SK-N-SH (cell line): ENCODE measurements around the gene PAK1. TPM values are rescaled to one million over a fixed set of nuclear protein-coding genes. Genes with fewer than 3 reads are reported as not detected.

Source experiments
- CTCF ChIA-PET: fragments of 300-600, 350-600 bp; formaldehyde crosslinking; extraction: SDS; loops from one replicate; lab custom pipeline; 2021; lab: Yijun Ruan, JAX
- POLR2A ChIA-PET: fragments of 350-600 bp; sonication (Branson Sonifier 250); formaldehyde crosslinking; extraction: SDS; loops from one replicate; lab custom pipeline; 2020; ENCODE audit warnings: antibody characterized with exemption, inconsistent platforms; lab: Yijun Ruan, JAX
- DNase-seq: peaks from one replicate; pipeline ENCODE4 v3.0.0; 2012
- H2AFZ ChIP-seq: fragments of 200-600 bp; sonication (generic); 2 replicates; pipeline ENCODE4 v1.8.1; 2016; ENCODE audit warnings: antibody characterized with exemption, mild to moderate bottlenecking, low read depth
- H3F3A ChIP-seq: fragments of 200-600 bp; sonication (generic); replicated peaks from 2 replicates; pipeline ENCODE3; 2016; ENCODE audit warnings: antibody characterized with exemption, mild to moderate bottlenecking; ENCODE audit not compliant: insufficient read depth
- H3K27ac ChIP-seq, 2 experiments: fragments of 200-500 bp in 1 of 2; fragments of 200-600 bp in 1 of 2; sonication (Bioruptor generic) in 1 of 2; sonication (generic), shearing (Covaris generic) in 1 of 2; 2 replicates each; pipeline versions ENCODE4 v1.5.1 to v1.6.1; 2014 to 2016; ENCODE audit warnings: low read depth in 2 of 2, inconsistent platforms in 1 of 2, low read length in 1 of 2, mild to moderate bottlenecking in 1 of 2, mixed read lengths in 1 of 2
- H3K27me3 ChIP-seq: fragments of 200-600 bp; sonication (generic), shearing (Covaris generic); 2 replicates; pipeline ENCODE4 v1.6.1; 2016; ENCODE audit warnings: mixed run types; ENCODE audit not compliant: insufficient read depth
- H3K36me3 ChIP-seq, 2 experiments: fragments of 200-500 bp in 1 of 2; fragments of 200-600 bp in 1 of 2; sonication (Bioruptor generic) in 1 of 2; sonication (generic) in 1 of 2; replicated peaks in 1 of 2; 2 replicates each; pipeline versions ENCODE3 to v1.5.1; 2014 to 2016; ENCODE audit warnings: low read length in 1 of 2, mild to moderate bottlenecking in 1 of 2; ENCODE audit not compliant: insufficient read depth in 2 of 2, control insufficient read depth in 1 of 2
- H3K4me1 ChIP-seq, 2 experiments: fragments of 200-500 bp in 1 of 2; fragments of 200-600 bp in 1 of 2; sonication (Bioruptor generic) in 1 of 2; sonication (generic), shearing (Covaris generic) in 1 of 2; 2 replicates each; pipeline versions ENCODE4 v1.5.1 to v1.6.1; 2014 to 2016; ENCODE audit warnings: low read depth in 1 of 2, low read length in 1 of 2, mixed run types in 1 of 2; ENCODE audit not compliant: insufficient read depth in 2 of 2, control insufficient read depth in 1 of 2
- H3K4me2 ChIP-seq: fragments of 200-600 bp; sonication (generic), shearing (Covaris generic); 2 replicates; pipeline ENCODE4 v1.6.1; 2017; ENCODE audit warnings: mixed run types
- H3K4me3 ChIP-seq, 2 experiments: fragments of 200-500 bp in 1 of 2; fragments of 200-600 bp in 1 of 2; sonication (Bioruptor generic) in 1 of 2; sonication (generic), shearing (Covaris generic) in 1 of 2; 2 replicates each; pipeline versions ENCODE4 v1.5.1 to v1.8.1; 2014 to 2016; ENCODE audit warnings: low read depth in 2 of 2, inconsistent platforms in 1 of 2, low read length in 1 of 2, mild to moderate bottlenecking in 1 of 2, mixed read lengths in 1 of 2, moderate library complexity in 1 of 2
- H3K79me2 ChIP-seq: fragments of 200-600 bp; sonication (generic); 2 replicates; pipeline ENCODE4 v1.8.1; 2017; ENCODE audit warnings: mild to moderate bottlenecking; ENCODE audit not compliant: insufficient read depth
- H3K9ac ChIP-seq: fragments of 200-600 bp; sonication (generic); 2 replicates; pipeline ENCODE4 v1.6.1; 2017; ENCODE audit warnings: mixed run types
- H3K9me2 ChIP-seq: fragments of 200-600 bp; sonication (generic); 2 replicates; pipeline ENCODE4 v1.6.1; 2017; ENCODE audit warnings: mixed run types
- H3K9me3 ChIP-seq: fragments of 200-600 bp; sonication (generic); 2 replicates; pipeline ENCODE4 v1.6.1; 2017; ENCODE audit warnings: mixed run types, mild to moderate bottlenecking, moderate library complexity
- H4K20me1 ChIP-seq: fragments of 200-600 bp; sonication (generic); 2 replicates; pipeline ENCODE4 v1.6.1; 2017; ENCODE audit warnings: mild to moderate bottlenecking, mixed run types; ENCODE audit not compliant: insufficient read depth
- CTCF ChIP-seq: fragments of 200-600 bp; sonication (generic); IDR thresholded peaks from 2 replicates; pipeline ENCODE4 v1.6.1; 2017; ENCODE audit warnings: antibody characterized with exemption, mild to moderate bottlenecking, moderate library complexity
- EZH2phosphoT487 ChIP-seq: fragments of 200-600 bp; sonication (generic); IDR thresholded peaks from 2 replicates; pipeline ENCODE4 v1.6.1; 2017; ENCODE audit warnings: low read depth, mixed run types, mild to moderate bottlenecking, antibody characterized with exemption, moderate library complexity, borderline replicate concordance
- FOSL2 ChIP-seq: IDR thresholded peaks from 2 replicates; pipeline ENCODE4 v1.4.0; 2012; ENCODE audit warnings: low read depth, mild to moderate bottlenecking, moderate library complexity, borderline replicate concordance
- FOXJ3 ChIP-seq: sonication (generic); formaldehyde crosslinking; IDR thresholded peaks from 2 replicates; pipeline ENCODE4 v1.5.1; 2020; ENCODE audit warnings: mild to moderate bottlenecking, missing genetic modification reagents
- FOXM1 ChIP-seq: IDR thresholded peaks from 2 replicates; pipeline ENCODE4 v1.4.0; 2012; ENCODE audit warnings: low read depth, mild to moderate bottlenecking
- IRF3 ChIP-seq: fragments of 150-350 bp; IDR thresholded peaks from 2 replicates; pipeline ENCODE4 v1.6.1; 2016; ENCODE audit warnings: mild to moderate bottlenecking, low read depth, low read length
- MAX ChIP-seq: IDR thresholded peaks from 2 replicates; pipeline ENCODE4 v1.4.0; 2012; ENCODE audit warnings: low read depth
- MXI1 ChIP-seq: IDR thresholded peaks from 2 replicates; pipeline ENCODE4 v1.6.1; 2012; ENCODE audit warnings: mild to moderate bottlenecking, low read depth, low read length, improper control_type of control experiment
- NFIC ChIP-seq: IDR thresholded peaks from 2 replicates; pipeline ENCODE4 v1.4.0; 2012; ENCODE audit warnings: borderline replicate concordance
- NRF1 ChIP-seq: IDR thresholded peaks from 2 replicates; pipeline ENCODE4 v1.6.1; 2012; ENCODE audit warnings: low read depth, mild to moderate bottlenecking, low read length
- RAD21 ChIP-seq: IDR thresholded peaks from 2 replicates; pipeline ENCODE4 v1.6.1; 2012; ENCODE audit warnings: mild to moderate bottlenecking, low read length
- RCOR1 ChIP-seq: fragments of 150-350 bp; IDR thresholded peaks from 2 replicates; pipeline ENCODE4 v1.6.1; 2017; ENCODE audit warnings: antibody characterized with exemption, low read length
- RXRA ChIP-seq: IDR thresholded peaks from 2 replicates; pipeline ENCODE4 v1.4.0; 2012; ENCODE audit warnings: low read depth, mild to moderate bottlenecking, borderline replicate concordance
- SMC3 ChIP-seq: IDR thresholded peaks from 2 replicates; pipeline ENCODE4 v1.6.1; 2012; ENCODE audit warnings: low read depth, low read length, improper control_type of control experiment
- TAF1 ChIP-seq: IDR thresholded peaks from 2 replicates; pipeline ENCODE4 v1.6.1; 2012; ENCODE audit warnings: low read depth, mild to moderate bottlenecking, low read length, moderate library complexity, borderline replicate concordance
- TCF12 ChIP-seq: IDR thresholded peaks from 2 replicates; pipeline ENCODE4 v1.4.0; 2012
- WGBS: methylation state at CpG from one replicate; pipeline ENCODE4 v1.1.6; 2017; ENCODE audit warnings: low lambda C conversion rate; 5-methylcytosine and 5-hydroxymethylcytosine counted together
- polyA plus RNA-seq, 3 experiments: library from polyadenylated mRNA; depleted of rRNA; stranded (reverse); fragments of >200 nt; gene quantifications; 2 replicates each; pipeline ENCODE4 v1.2.3, GENCODE V29; 2012

The PAK1 gene
- polyA plus RNA-seq, 1 of the 3 experiments (the other 2 are of a cell fraction), result 17.9 TPM

- TF ChIP-seq IRF3 (no peak), FOXM1 (no peak), RCOR1 (no peak), NRF1 (no peak), MXI1 (no peak)
Measured at GRCh38 chr11:77440678-77441077, 33.2 kb downstream of the PAK1 start (continued).

- no peak for DNase-seq
- H3K9me3 ChIP-seq, result no peaks in the 10 kb centered on the region
- no peaks in the 10 kb centered on the region for H3F3A ChIP-seq
- H3K9ac ChIP-seq, result no peak overlapping the region
- POLR2A ChIA-PET, result no interaction called here
- no peak for TF ChIP-seq MXI1
- TF ChIP-seq FOXJ3 (CRISPR knock-in tag), result no peak
- no peak for TF ChIP-seq MAX
- TF ChIP-seq EZH2phosphoT487, result no peak
- TF ChIP-seq TCF12, result no peak
- no peak for TF ChIP-seq NFIC
- TF ChIP-seq IRF3, result no peak
- no peak for TF ChIP-seq SMC3
- no peak for TF ChIP-seq TAF1
- TF ChIP-seq FOSL2, result no peak
- no peak for TF ChIP-seq RXRA
- no peak for TF ChIP-seq FOXM1
- TF ChIP-seq RAD21, result no peak
- TF ChIP-seq CTCF, result no peak
- TF ChIP-seq, all 33 proteins: peak for 0
- Histone ChIP-seq H3K9me2 (no peaks in the 10 kb centered on the region), H3K4me3 (no peak overlapping the region), H3K4me1 (peaks cover 0 to 5% of the 10 kb centered on the region in 2 experiments; a peak in 2 of 4 replicates), H3K4me2 (no peak overlapping the region), H3K27ac (no peak overlapping the region), H3K79me2 (no peaks in the 10 kb centered on the region), H3K27me3 (no peaks in the 10 kb centered on the region), H2AFZ (no peak overlapping the region), H4K20me1 (no peaks in the 10 kb centered on the region), H3K36me3 (no peaks in the 10 kb centered on the region)
- CTCF ChIA-PET, result no interaction called here
- 91% methylated on average over 2 of the region's 2 CpGs for WGBS
Measured at GRCh38 chr11:77438487-77438886, 35.4 kb downstream of the PAK1 start.
